ENCODE data around the gene DDX50. TPM values are rescaled to one million over a fixed set of nuclear protein-coding genes. Genes with fewer than 3 reads are reported as not detected.

The DDX50 gene
- total RNA-seq, 1 experiment from 2014 or later = 50.7 TPM

GRCh38 chr10:68955832-68956532 is 54.9 kb downstream of the DDX50 start, which contains the start of gene DDX21:
Gene DDX21 (plus strand): TSS chr10:68956170. CDS start chr10:68956226, 56 bp downstream.
- Histone ChIP-seq H2BK15ac (ENCODE audit: low read depth, low read length) (no peak within 1 kb of the TSS), H3K27ac (ENCODE audit: insufficient read length, low read depth, low read length) (peak within 1 kb of the TSS; percentile 77), H3K79me1 (ENCODE audit: insufficient read depth, low read depth, low read length, poor library complexity, severe bottlenecking) (peaks cover 7% of the 10 kb centered on the region), H3K56ac (ENCODE audit: insufficient read length, low read depth, low read length) (peak within 1 kb of the TSS; percentile 28), H2BK5ac (ENCODE audit: insufficient read length, low read length) (peak within 1 kb of the TSS; percentile 90), H3K23ac (ENCODE audit: insufficient read length, low read depth, low read length) (no peak within 1 kb of the TSS), H3K18ac (ENCODE audit: insufficient read length, low read depth, low read length) (peak within 1 kb of the TSS; percentile 87), H4K5ac (ENCODE audit: insufficient read length, low read depth, low read length) (peak within 1 kb of the TSS; percentile 73), H4K20me1 (ENCODE audit: control insufficient read depth, insufficient read depth, insufficient read length) (no peaks in the 10 kb centered on the region), H2BK120ac (ENCODE audit: low read depth, low read length, poor library complexity, severe bottlenecking) (no peak within 1 kb of the TSS), H3K27me3 (ENCODE audit: insufficient read depth, low read length) (no peaks in the 10 kb centered on the region), H3T11ph (ENCODE audit: low read length) (no peak within 1 kb of the TSS), H3K14ac (ENCODE audit: insufficient read depth, low read length) (peak within 1 kb of the TSS; percentile 13), H3K79me2 (ENCODE audit: insufficient read depth, low read length) (peaks cover 30% of the 10 kb centered on the region), H4K91ac (ENCODE audit: insufficient read length, low read depth, low read length) (no peak within 1 kb of the TSS), H2AFZ (ENCODE audit: low read length) (peak within 1 kb of the TSS; percentile 90), H3K4me1 (ENCODE audit: insufficient read depth, low read length) (no peaks in the 10 kb centered on the region), H2BK12ac (ENCODE audit: insufficient read length, low read depth, low read length) (no peak within 1 kb of the TSS), H3K9me3 (ENCODE audit: control insufficient read depth, low read depth, low read length) (no peaks in the 10 kb centered on the region), H3K4ac (ENCODE audit: low read depth, low read length) (no peak within 1 kb of the TSS; the same call in 1 of the 2 replicates), H4K8ac (replicated peaks; ENCODE audit: insufficient read length, low read depth, low read length) (no peak within 1 kb of the TSS), H2BK20ac (ENCODE audit: low read depth, low read length, poor library complexity, severe bottlenecking) (no peak within 1 kb of the TSS), H2AK5ac (ENCODE audit: insufficient read length, low read length) (no peak within 1 kb of the TSS), H3K23me2 (ENCODE audit: insufficient read length, low read depth, low read length, poor library complexity, severe bottlenecking) (peaks cover 13% of the 10 kb centered on the region), H3K4me2 (ENCODE audit: insufficient read depth, insufficient read length, low read length) (peak within 1 kb of the TSS; percentile 99), H3K9ac (ENCODE audit: extremely low read depth, insufficient read length, low read length) (peak within 1 kb of the TSS; percentile 60)
- H3K36me3 Mint-ChIP-seq (ENCODE audit: insufficient read depth in 1 of 3, low read depth in 3 of 3) = peaks cover 21 to 45% (median 22%) of the 10 kb centered on the region in 3 experiments
- peaks cover 0 to 3% of the 10 kb centered on the region in 2 experiments; a peak in 3 of 5 replicates for H3K9me3 Mint-ChIP-seq
- H3K4me3 Mint-ChIP-seq = peak within 1 kb of the TSS; percentile 99 to 100
- WGBS (ENCODE audit: extremely low coverage, insufficient read length, low lambda C conversion rate) = no CpG with 5 or more reads among the region's 53 CpGs
- H3K27ac Mint-ChIP-seq = peak within 1 kb of the TSS; percentile 99 to 100 (median 99)
- TF ChIP-seq CTCF (conservative IDR thresholded peaks at IDR 0.05) = peak; percentile 70
- H3K27me3 Mint-ChIP-seq (ENCODE audit: low read depth) = peaks cover 2% of the 10 kb centered on the region
- DNase-seq = peak; percentile 89
- H3K4me1 Mint-ChIP-seq = peaks cover 11 to 15% of the 10 kb centered on the region in 2 experiments

Data from H9 (cell line).